CD4-positive, alpha-beta T cell (primary cell): Measurements from ENCODE around the gene ZNF609. TPM values are rescaled to one million over a fixed set of nuclear protein-coding genes. Genes with fewer than 3 reads are reported as not detected.

Experiments used
- ATAC-seq: fragments of 200-7000 bp; cut with Tn5 transposase; one replicate; pipeline ENCODE4 v1.10.0; 2022; ENCODE audit warnings: mild to moderate bottlenecking; ENCODE audit not compliant: poor library complexity
- CTCF ChIA-PET: fragments of 350-600 bp; sonication (Branson Sonifier 250); formaldehyde crosslinking; loops from one replicate; lab custom pipeline; 2021; ENCODE audit warnings: antibody characterized with exemption, inconsistent platforms; lab: Charles Lee
- POLR2A ChIA-PET: fragments of 350-600 bp; sonication (Branson Sonifier 250); formaldehyde crosslinking; loops from one replicate; lab custom pipeline; 2021; ENCODE audit warnings: antibody characterized with exemption, inconsistent platforms; lab: Charles Lee
- DNase-seq, 14 experiments: peaks; one replicate each; pipeline ENCODE4 v3.0.0-alpha.2; 2013 to 2020; ENCODE audit warnings: mixed read lengths in 2 of 14
- H3K27ac ChIP-seq, 2 donors: one replicate each; pipeline versions ENCODE4 v1.5.1 to v1.7.0; 2013; ENCODE audit warnings: low read length in 2 of 2, low read depth in 1 of 2, mild to moderate bottlenecking in 1 of 2
- H3K27me3 ChIP-seq, 2 experiments: 1 replicate in 1 of 2; 2 replicates in 1 of 2; pipeline versions ENCODE4 v1.6.1 to v1.7.0; 2013; ENCODE audit warnings: low read length in 2 of 2, control low read depth in 1 of 2, mild to moderate bottlenecking in 1 of 2, moderate library complexity in 1 of 2; ENCODE audit not compliant: insufficient read depth in 2 of 2, control insufficient read depth in 1 of 2
- H3K36me3 ChIP-seq: one replicate; pipeline ENCODE4 v1.6.1; 2013; ENCODE audit warnings: low read length, control low read depth; ENCODE audit not compliant: insufficient read depth
- H3K4me1 ChIP-seq: one replicate; pipeline ENCODE4 v1.6.1; 2013; ENCODE audit warnings: low read length, control low read depth; ENCODE audit not compliant: insufficient read depth
- H3K4me3 ChIP-seq: one replicate; pipeline ENCODE4 v1.5.1; 2013; ENCODE audit warnings: mild to moderate bottlenecking, low read length, moderate library complexity
- H3K9me3 ChIP-seq, 2 experiments: 1 replicate in 1 of 2; 2 replicates in 1 of 2; pipeline versions ENCODE4 v1.6.1 to v1.7.0; 2013; ENCODE audit warnings: low read length in 2 of 2, mild to moderate bottlenecking in 2 of 2, control low read depth in 1 of 2, moderate library complexity in 1 of 2; ENCODE audit not compliant: control insufficient read depth in 1 of 2, insufficient read depth in 1 of 2
- H3K27ac Mint-ChIP-seq: one replicate; pipeline ENCODE4 v1.8.0; 2020; ENCODE audit warnings: mixed read lengths
- H3K27me3 Mint-ChIP-seq: one replicate; pipeline ENCODE4 v1.8.0; 2021; ENCODE audit warnings: mixed read lengths
- H3K36me3 Mint-ChIP-seq: one replicate; pipeline ENCODE4 v1.8.0; 2021; ENCODE audit warnings: low read depth, mixed read lengths
- H3K4me1 Mint-ChIP-seq: one replicate; pipeline ENCODE4 v1.8.0; 2021; ENCODE audit warnings: low read depth, mixed read lengths
- H3K4me3 Mint-ChIP-seq: one replicate; pipeline ENCODE4 v1.8.0; 2020; ENCODE audit warnings: mild to moderate bottlenecking, mixed read lengths
- H3K9me3 Mint-ChIP-seq: one replicate; pipeline ENCODE4 v1.8.0; 2020; ENCODE audit warnings: mixed read lengths
- CTCF ChIP-seq: fragments of 200-600 bp; IDR thresholded peaks from one replicate; pipeline ENCODE4 v1.8.0; 2022; ENCODE audit warnings: antibody characterized with exemption, mild to moderate bottlenecking
- intact Hi-C, 2 experiments: fragments of 100-400 bp; cut with DNase I in 1 of 2; cut with micrococcal nuclease in 1 of 2; formaldehyde crosslinking; loops; one replicate each; pipeline versions ENCODE4 v1.15.1 to v1.9.0; 2023 to 2025; cut with DNase I, micrococcal nuclease
- total RNA-seq, 174 experiments: library from RNA in 2 of 174; stranded (reverse) in 2 of 174; gene quantifications; one replicate each; pipeline ENCODE4 v1.2.3 and lab custom pipeline; 2021 to 2026

ZNF609 gene
- total RNA-seq, 2 experiments from 2014 or later, result 62.4 to 65.3 TPM

GRCh38 chr15:64717130-64717529 lies 256.8 kb downstream of the ZNF609 start:
- H3K27ac Mint-ChIP-seq, result peak overlapping the region; percentile 74
- intact Hi-C loops, result no loop called here
- H3K36me3 Mint-ChIP-seq, result no peaks in the 10 kb centered on the region
- no peaks in the 10 kb centered on the region for H3K9me3 ChIP-seq
- ATAC-seq (peak; percentile 46), DNase-seq (no peak)
- H3K27me3 ChIP-seq, result no peaks in the 10 kb centered on the region
- H3K4me3 Mint-ChIP-seq, result no peak overlapping the region
- peaks cover 24% of the 10 kb centered on the region for H3K4me1 Mint-ChIP-seq
- ChIA-PET CTCF (interaction anchor here (1.4 to 2.4 kb wide), 2 partner anchors 11 to 14 kb away, joined by 4 to 11 read pairs; no protein-coding TSS in a partner anchor), POLR2A (interaction anchor here (1.1 to 2.3 kb wide), 3 partner anchors 11 to 177 kb away, joined by 4 to 11 read pairs (median 6); no protein-coding TSS in a partner anchor)
- no peak overlapping the region for H3K4me3 ChIP-seq
- H3K27ac ChIP-seq, result peak overlapping the region; percentile 14 to 38
- no peak for TF ChIP-seq CTCF
- peaks cover 18% of the 10 kb centered on the region for H3K4me1 ChIP-seq
- no peaks in the 10 kb centered on the region for H3K9me3 Mint-ChIP-seq
- no peaks in the 10 kb centered on the region for H3K27me3 Mint-ChIP-seq
- no peaks in the 10 kb centered on the region for H3K36me3 ChIP-seq

- Histone ChIP-seq H3K4me1 (peaks cover 18% of the 10 kb centered on the region), H3K36me3 (no peaks in the 10 kb centered on the region), H3K27me3 (no peaks in the 10 kb centered on the region), H3K27ac (peak overlapping the region; percentile 15 to 38), H3K4me3 (no peak overlapping the region), H3K9me3 (no peaks in the 10 kb centered on the region)
- CTCF ChIA-PET, result interaction anchor here (1.4 to 2.4 kb wide), 2 partner anchors 10 to 13 kb away, joined by 4 to 11 read pairs; no protein-coding TSS in a partner anchor
- ATAC-seq, result peak; percentile 64
- no peaks in the 10 kb centered on the region for H3K9me3 Mint-ChIP-seq
- no peaks in the 10 kb centered on the region for H3K27me3 Mint-ChIP-seq
- H3K27ac Mint-ChIP-seq, result peak overlapping the region; percentile 74
- no peaks in the 10 kb centered on the region for H3K36me3 Mint-ChIP-seq
- POLR2A ChIA-PET, result interaction anchor here (0.5 to 2.3 kb wide), 4 partner anchors 10 to 176 kb away, joined by 3 to 11 read pairs (median 5); no protein-coding TSS in a partner anchor
- TF ChIP-seq CTCF, result no peak
- DNase-seq, result peak in 8 of 14 experiments; percentile 11 to 59 (median 28)
- peaks cover 24% of the 10 kb centered on the region for H3K4me1 Mint-ChIP-seq
- intact Hi-C loops, result no loop called here
- H3K4me3 Mint-ChIP-seq, result no peak overlapping the region
Measured at GRCh38 chr15:64717735-64718495, 257.5 kb downstream of the ZNF609 start.

- Mint-ChIP-seq H3K27me3 (no peaks in the 10 kb centered on the region), H3K4me3 (no peak overlapping the region), H3K4me1 (peaks cover 24% of the 10 kb centered on the region), H3K27ac (no peak overlapping the region), H3K36me3 (no peaks in the 10 kb centered on the region), H3K9me3 (no peaks in the 10 kb centered on the region)
- CTCF ChIA-PET, result no interaction called here
- Histone ChIP-seq H3K4me1 (peaks cover 18% of the 10 kb centered on the region), H3K27ac (no peak overlapping the region), H3K9me3 (no peaks in the 10 kb centered on the region), H3K27me3 (no peaks in the 10 kb centered on the region), H3K4me3 (no peak overlapping the region), H3K36me3 (no peaks in the 10 kb centered on the region)
- DNase-seq, result no peak
- intact Hi-C loops, result no loop called here
- TF ChIP-seq CTCF, result no peak
- ATAC-seq, result no peak
- POLR2A ChIA-PET, result interaction anchor here (0.6 to 1.2 kb wide), 3 partner anchors 16 to 173 kb away, joined by 3 read pairs; no protein-coding TSS in a partner anchor
Measured at GRCh38 chr15:64720188-64720587, 259.8 kb downstream of the ZNF609 start.
